ENCODE data around the gene CAPN14.

GRCh38 chr2:31236433-31237205 is 19.3 kb upstream of the CAPN14 start:
- TF ChIP-seq CTCF (IDR thresholded peaks at IDR 0.05) = no peak
- TF ChIP-seq POLR2A (IDR thresholded peaks at IDR 0.05) = no peak

Measured in testis (tissue), 2 donors.